ENCODE data around the gene RDX. TPM values are rescaled to one million over a fixed set of nuclear protein-coding genes. Genes with fewer than 3 reads are reported as not detected.
A peak's percentile ranks its signal among the peaks of the same experiment; 100 is the strongest.

The RDX gene
- total and polyA plus RNA-seq, 2 experiments from 2014 or later, result 45.2 to 226 TPM

- peak overlapping the region; percentile 89 for H2AFZ ChIP-seq
- no peak overlapping the region for H3K27ac ChIP-seq (ENCODE audit: low read depth)
- no peak overlapping the region for H3K4me2 ChIP-seq
- no peaks in the 10 kb centered on the region for H4K20me1 ChIP-seq (replicated peaks; ENCODE audit: insufficient read depth)
- H3F3A ChIP-seq (replicated peaks; ENCODE audit: low read depth), result no peaks in the 10 kb centered on the region
- Mint-ChIP-seq H3K9me3 (no peaks in the 10 kb centered on the region), H3K27me3 (ENCODE audit: insufficient read depth, low read depth, poor library complexity) (no peaks in the 10 kb centered on the region), H3K27ac (no peak overlapping the region), H3K4me3 (no peak overlapping the region), H3K4me1 (peaks cover 9% of the 10 kb centered on the region; the same call in 2 of the 3 replicates), H3K36me3 (ENCODE audit: low read depth) (no peaks in the 10 kb centered on the region)
- H3K79me2 ChIP-seq (replicated peaks; ENCODE audit: insufficient read depth), result no peaks in the 10 kb centered on the region
- H3K4me1 ChIP-seq (ENCODE audit: insufficient read depth), result no peaks in the 10 kb centered on the region
- H3K9me2 ChIP-seq (ENCODE audit: insufficient read depth), result no peaks in the 10 kb centered on the region
- TF ChIP-seq EZH2 (IDR thresholded peaks at IDR 0.05; ENCODE audit: low read depth, unreplicated experiment) (no peak), ZNF462 (CRISPR knock-in tag; IDR thresholded peaks at IDR 0.05) (no peak), CTCF (conservative IDR thresholded peaks at IDR 0.05; ENCODE audit: low read depth in 2 of 2) (no peak), JUNB (IDR thresholded peaks at IDR 0.05; ENCODE audit: unreplicated experiment) (no peak), REST (IDR thresholded peaks at IDR 0.05; ENCODE audit: unreplicated experiment) (no peak), ZNF331 (CRISPR knock-in tag; IDR thresholded peaks at IDR 0.05; ENCODE audit: low read depth) (no peak), ETS1 (IDR thresholded peaks at IDR 0.05) (no peak), NANOG (IDR thresholded peaks at IDR 0.05; ENCODE audit: borderline replicate concordance) (no peak)
- no peak for DNase-seq (ENCODE audit: low spot score)
- H3K27me3 ChIP-seq (ENCODE audit: insufficient read depth), result no peaks in the 10 kb centered on the region
- H3K4me3 ChIP-seq, result no peak overlapping the region
- H3K36me3 ChIP-seq (ENCODE audit: insufficient read depth), result no peaks in the 10 kb centered on the region
- ATAC-seq, result no peak
Observed at GRCh38 chr11:110319501-110319900, 23.1 kb upstream of the RDX start.

Data from GM23338 (cell line).